ENCODE data around the gene C20orf144. TPM values are rescaled to one million over a fixed set of nuclear protein-coding genes. Genes with fewer than 3 reads are reported as not detected.

Gene C20orf144
- total RNA-seq, 1 donor = 0.27 TPM

GRCh38 chr20:33663161-33664084 lies 1.3 kb downstream of the C20orf144 start:
- peak; percentile 60 to 79 (median 75) for DNase-seq (ENCODE audit: low read depth in 2 of 3, low spot score in 2 of 3)

- no peak for DNase-seq (ENCODE audit: low read depth in 2 of 3, low spot score in 2 of 3)
These were observed 2.1 kb downstream of the C20orf144 start for GRCh38 chr20:33664085-33664761.

GRCh38 chr20:33664762-33665144 lies 2.6 kb downstream of the C20orf144 start:
- DNase-seq (ENCODE audit: low read depth in 2 of 3, low spot score in 2 of 3) = no peak

GRCh38 chr20:33666293-33667244 lies 4.4 kb downstream of the C20orf144 start, which contains the start of gene ACTL10:
TSS of gene ACTL10 (plus strand) at chr20:33666943. CDS start at chr20:33667498, 555 bp downstream.
- DNase-seq (ENCODE audit: low read depth in 2 of 3, low spot score in 2 of 3) = peak; percentile 46 to 99 (median 96)

GRCh38 chr20:33667245-33667675 lies 5.1 kb downstream of the C20orf144 start:
- DNase-seq (ENCODE audit: low read depth in 2 of 3, low spot score in 2 of 3) = peak in 1 of 3 donors; percentile 14

- DNase-seq (ENCODE audit: low read depth in 2 of 3, low spot score in 2 of 3) = peak; percentile 62 to 73 (median 67)
These were observed 5.7 kb downstream of the C20orf144 start for GRCh38 chr20:33667676-33668465.

GRCh38 chr20:33668466-33669155 lies 6.5 kb downstream of the C20orf144 start:
- no peak for DNase-seq (ENCODE audit: low read depth in 2 of 3, low spot score in 2 of 3)

GRCh38 chr20:33669224-33669623 lies 7.1 kb downstream of the C20orf144 start:
- no peak for DNase-seq (ENCODE audit: low read depth in 2 of 3, low spot score in 2 of 3)

GRCh38 chr20:33669873-33670640 lies 7.9 kb downstream of the C20orf144 start:
- DNase-seq (ENCODE audit: low read depth in 2 of 3, low spot score in 2 of 3) = no peak

- DNase-seq (ENCODE audit: low read depth in 2 of 3, low spot score in 2 of 3) = no peak
These were observed 8.8 kb downstream of the C20orf144 start for GRCh38 chr20:33670715-33671499.

GRCh38 chr20:33671573-33672288 lies 9.6 kb downstream of the C20orf144 start:
- no peak for DNase-seq (ENCODE audit: low read depth in 2 of 3, low spot score in 2 of 3)

- no peak for DNase-seq (ENCODE audit: low read depth in 2 of 3, low spot score in 2 of 3)
These were observed 10.4 kb downstream of the C20orf144 start for GRCh38 chr20:33672426-33673113.

- DNase-seq (ENCODE audit: low read depth in 2 of 3, low spot score in 2 of 3) = no peak
These were observed 10.9 kb downstream of the C20orf144 start for GRCh38 chr20:33673114-33673409.

GRCh38 chr20:33673410-33674293 lies 11.5 kb downstream of the C20orf144 start:
- DNase-seq (ENCODE audit: low read depth in 2 of 3, low spot score in 2 of 3) = no peak

GRCh38 chr20:33674294-33675135 lies 12.4 kb downstream of the C20orf144 start, which contains the start of gene NECAB3:
TSS of gene NECAB3 (minus strand) at chr20:33674428. CDS start at chr20:33674352, 76 bp downstream.
- peak in 2 of 3 donors; percentile 61 to 63 for DNase-seq (ENCODE audit: low read depth in 2 of 3, low spot score in 2 of 3)

Data from hematopoietic multipotent progenitor cell (in vitro differentiated cells).